ENCODE measurements around the gene RANBP1.

The RANBP1 gene

GRCh38 chr22:20086763-20087162 lies 29.1 kb upstream of the RANBP1 start:
- TF ChIP-seq RAD21 (IDR thresholded peaks at IDR 0.05; ENCODE audit: low read depth) (no peak), EGR1 (IDR thresholded peaks at IDR 0.05) (no peak), EP300 (IDR thresholded peaks at IDR 0.05; ENCODE audit: borderline replicate concordance) (no peak), USF1 (IDR thresholded peaks at IDR 0.05) (no peak), FOXM1 (IDR thresholded peaks at IDR 0.05; ENCODE audit: borderline replicate concordance, low read depth) (no peak), YY1 (IDR thresholded peaks at IDR 0.05; ENCODE audit: low read depth) (no peak), REST (IDR thresholded peaks at IDR 0.05; ENCODE audit: low read depth) (no peak), NFIC (IDR thresholded peaks at IDR 0.05) (no peak), TCF12 (IDR thresholded peaks at IDR 0.05; ENCODE audit: low read depth) (no peak), CREB1 (IDR thresholded peaks at IDR 0.05; ENCODE audit: low read depth) (no peak), MAX (IDR thresholded peaks at IDR 0.05) (no peak), TAF1 (IDR thresholded peaks at IDR 0.05; ENCODE audit: low read depth) (no peak), CEBPB (IDR thresholded peaks at IDR 0.05) (no peak), ZBTB7A (IDR thresholded peaks at IDR 0.05; ENCODE audit: low read depth) (no peak), TEAD4 (IDR thresholded peaks at IDR 0.05) (no peak)

- TF ChIP-seq FOXM1 (IDR thresholded peaks at IDR 0.05; ENCODE audit: borderline replicate concordance, low read depth) (no peak), NFIC (IDR thresholded peaks at IDR 0.05) (no peak), ZBTB7A (IDR thresholded peaks at IDR 0.05; ENCODE audit: low read depth) (no peak), USF1 (IDR thresholded peaks at IDR 0.05) (no peak), MAX (IDR thresholded peaks at IDR 0.05) (no peak), CREB1 (IDR thresholded peaks at IDR 0.05; ENCODE audit: low read depth) (no peak), RAD21 (IDR thresholded peaks at IDR 0.05; ENCODE audit: low read depth) (no peak), TEAD4 (IDR thresholded peaks at IDR 0.05) (no peak), EGR1 (IDR thresholded peaks at IDR 0.05) (no peak), YY1 (IDR thresholded peaks at IDR 0.05; ENCODE audit: low read depth) (no peak), REST (IDR thresholded peaks at IDR 0.05; ENCODE audit: low read depth) (no peak), TCF12 (IDR thresholded peaks at IDR 0.05; ENCODE audit: low read depth) (no peak), EP300 (IDR thresholded peaks at IDR 0.05; ENCODE audit: borderline replicate concordance) (no peak), TAF1 (IDR thresholded peaks at IDR 0.05; ENCODE audit: low read depth) (no peak), CEBPB (IDR thresholded peaks at IDR 0.05) (no peak)
Observed at GRCh38 chr22:20087319-20088262, 28.3 kb upstream of the RANBP1 start.

GRCh38 chr22:20088263-20088648 lies 27.6 kb upstream of the RANBP1 start:
- TF ChIP-seq CEBPB (IDR thresholded peaks at IDR 0.05) (no peak), EP300 (IDR thresholded peaks at IDR 0.05; ENCODE audit: borderline replicate concordance) (no peak), RAD21 (IDR thresholded peaks at IDR 0.05; ENCODE audit: low read depth) (no peak), REST (IDR thresholded peaks at IDR 0.05; ENCODE audit: low read depth) (no peak), TAF1 (IDR thresholded peaks at IDR 0.05; ENCODE audit: low read depth) (no peak), ZBTB7A (IDR thresholded peaks at IDR 0.05; ENCODE audit: low read depth) (no peak), MAX (IDR thresholded peaks at IDR 0.05) (no peak), FOXM1 (IDR thresholded peaks at IDR 0.05; ENCODE audit: borderline replicate concordance, low read depth) (no peak), EGR1 (IDR thresholded peaks at IDR 0.05) (no peak), TEAD4 (IDR thresholded peaks at IDR 0.05) (no peak), CREB1 (IDR thresholded peaks at IDR 0.05; ENCODE audit: low read depth) (no peak), USF1 (IDR thresholded peaks at IDR 0.05) (no peak), TCF12 (IDR thresholded peaks at IDR 0.05; ENCODE audit: low read depth) (no peak), YY1 (IDR thresholded peaks at IDR 0.05; ENCODE audit: low read depth) (no peak), NFIC (IDR thresholded peaks at IDR 0.05) (no peak)
